Hepatocyte (in vitro differentiated cells): Measurements from ENCODE around the gene GMNC.

Source experiments
- CTCF ChIP-seq: fragments of 200-600 bp; sonication (generic); IDR thresholded peaks from 2 replicates; pipeline ENCODE4 v1.5.1; 2016; ENCODE audit warnings: antibody characterized with exemption, mild to moderate bottlenecking; ENCODE audit not compliant: poor library complexity
- EZH2 ChIP-seq: fragments of 200-600 bp; sonication (generic); IDR thresholded peaks from 2 replicates; pipeline ENCODE4 v1.6.1; 2016; ENCODE audit warnings: antibody characterized with exemption, mild to moderate bottlenecking, borderline replicate concordance
- EZH2phosphoT487 ChIP-seq: fragments of 200-600 bp; sonication (generic); IDR thresholded peaks from one replicate; pipeline ENCODE4 v1.6.1; 2018; ENCODE audit warnings: antibody characterized with exemption, mild to moderate bottlenecking, low read depth, moderate library complexity; ENCODE audit not compliant: unreplicated experiment, severe bottlenecking

GRCh38 chr3:190807719-190808375, 54.6 kb downstream of the GMNC start:
- TF ChIP-seq EZH2phosphoT487 (no peak), CTCF (no peak), EZH2 (no peak)
